HEK293 (cell line): Measurements from ENCODE around the gene KCNJ15.

Source experiments
- CTCF ChIA-PET: fragments of 350-600 bp; formaldehyde crosslinking; extraction: SDS; loops from one replicate; lab custom pipeline; 2021; ENCODE audit warnings: antibody characterized with exemption; lab: Yijun Ruan, JAX
- POLR2A ChIA-PET: fragments of 300-600 bp; formaldehyde crosslinking; extraction: SDS; loops from one replicate; lab custom pipeline; 2020; ENCODE audit warnings: antibody characterized with exemption, inconsistent platforms; lab: Yijun Ruan, JAX
- H3K27ac ChIP-seq: fragments of 200-500 bp; sonication (Bioruptor generic); 2 replicates; pipeline ENCODE4 v1.5.1; 2014; ENCODE audit warnings: low read depth, low read length, control low read depth, inconsistent platforms; ENCODE audit errors: extremely low read depth
- H3K36me3 ChIP-seq, 2 experiments: fragments of 200-500 bp in 1 of 2; sonication (Bioruptor generic) in 1 of 2; 1 replicate in 1 of 2; 2 replicates in 1 of 2; pipeline ENCODE4 v1.5.1; 2014 to 2017; ENCODE audit warnings: inconsistent platforms in 2 of 2, low read length in 2 of 2; ENCODE audit not compliant: control insufficient read depth in 2 of 2, insufficient read depth in 1 of 2
- H3K4me1 ChIP-seq: fragments of 200-500 bp; sonication (Bioruptor generic); 2 replicates; pipeline ENCODE4 v1.5.1; 2014; ENCODE audit warnings: mild to moderate bottlenecking, low read length, inconsistent platforms; ENCODE audit not compliant: control insufficient read depth, insufficient read depth
- H3K4me3 ChIP-seq: 2 replicates; pipeline ENCODE4 v1.5.1; 2011; ENCODE audit warnings: low read depth, mild to moderate bottlenecking, control low read depth, low read length, moderate library complexity
- H3K9me3 ChIP-seq: fragments of 200-500 bp; sonication (Bioruptor generic); 2 replicates; pipeline ENCODE4 v1.5.1; 2014; ENCODE audit warnings: low read depth, low read length, inconsistent platforms; ENCODE audit not compliant: control insufficient read depth, insufficient read depth
- GFI1B ChIP-seq: fragments of 450-650 bp; formaldehyde crosslinking; IDR thresholded peaks from 2 replicates; pipeline ENCODE4 v1.5.1; 2016; ENCODE audit warnings: missing biosample characterization, missing genetic modification characterization
- HOXA7 ChIP-seq: sonication (generic); formaldehyde crosslinking; IDR thresholded peaks from 2 replicates; pipeline ENCODE4 v1.8.1; 2022; ENCODE audit warnings: missing genetic modification reagents, borderline replicate concordance
- KLF16 ChIP-seq: fragments of 450-650 bp; formaldehyde crosslinking; IDR thresholded peaks from 2 replicates; pipeline ENCODE4 v1.5.1; 2017; ENCODE audit warnings: missing biosample characterization, missing genetic modification characterization
- MYNN ChIP-seq: fragments of 450-650 bp; formaldehyde crosslinking; IDR thresholded peaks from 2 replicates; pipeline ENCODE4 v1.5.1; 2016; ENCODE audit warnings: missing biosample characterization, missing genetic modification characterization, borderline replicate concordance
- MZF1 ChIP-seq: fragments of 450-650 bp; formaldehyde crosslinking; IDR thresholded peaks from 2 replicates; pipeline ENCODE4 v1.5.1; 2017; ENCODE audit warnings: missing biosample characterization, missing genetic modification characterization, borderline replicate concordance
- SP2 ChIP-seq: fragments of 450-650 bp; formaldehyde crosslinking; IDR thresholded peaks from 2 replicates; pipeline ENCODE4 v1.5.1; 2016; ENCODE audit warnings: missing biosample characterization, missing genetic modification characterization
- WT1 ChIP-seq: fragments of 450-650 bp; formaldehyde crosslinking; IDR thresholded peaks from 2 replicates; pipeline ENCODE4 v1.5.1; 2016; ENCODE audit warnings: missing biosample characterization, missing genetic modification characterization
- ZBTB48 ChIP-seq: fragments of 450-650 bp; formaldehyde crosslinking; IDR thresholded peaks from 2 replicates; pipeline ENCODE4 v1.5.1; 2016; ENCODE audit warnings: missing biosample characterization, missing genetic modification characterization
- ZFP37 ChIP-seq: fragments of 450-650 bp; formaldehyde crosslinking; IDR thresholded peaks from 2 replicates; pipeline ENCODE4 v1.5.1; 2016; ENCODE audit warnings: missing biosample characterization, missing genetic modification characterization
- ZNF10 ChIP-seq: fragments of 450-650 bp; formaldehyde crosslinking; IDR thresholded peaks from 2 replicates; pipeline ENCODE4 v1.5.1; 2017; ENCODE audit warnings: missing biosample characterization, missing genetic modification characterization
- ZNF133 ChIP-seq: fragments of 450-650 bp; formaldehyde crosslinking; IDR thresholded peaks from 2 replicates; pipeline ENCODE4 v1.5.1; 2016; ENCODE audit warnings: missing biosample characterization, missing genetic modification characterization
- ZNF157 ChIP-seq: fragments of 450-650 bp; formaldehyde crosslinking; IDR thresholded peaks from 2 replicates; pipeline ENCODE4 v1.5.1; 2016; ENCODE audit warnings: missing biosample characterization, missing genetic modification characterization
- ZNF292 ChIP-seq: fragments of 450-650 bp; formaldehyde crosslinking; IDR thresholded peaks from 2 replicates; pipeline ENCODE4 v1.5.1; 2016; ENCODE audit warnings: low read depth, missing biosample characterization, missing genetic modification characterization, borderline replicate concordance
- ZNF366 ChIP-seq: fragments of 450-650 bp; formaldehyde crosslinking; conservative IDR thresholded peaks from 2 replicates; pipeline ENCODE4 v1.5.1; 2016; ENCODE audit warnings: missing biosample characterization, missing genetic modification characterization
- ZNF558 ChIP-seq: fragments of 450-650 bp; formaldehyde crosslinking; IDR thresholded peaks from 2 replicates; pipeline ENCODE4 v1.5.1; 2016; ENCODE audit warnings: missing biosample characterization, missing genetic modification characterization
- ZNF561 ChIP-seq: fragments of 450-650 bp; IDR thresholded peaks from 2 replicates; pipeline ENCODE4 v1.5.1; 2018; ENCODE audit warnings: missing biosample characterization, missing genetic modification characterization, borderline replicate concordance
- ZNF596 ChIP-seq: fragments of 450-650 bp; IDR thresholded peaks from 2 replicates; pipeline ENCODE4 v1.5.0; 2018; ENCODE audit warnings: missing biosample characterization, mild to moderate bottlenecking, missing genetic modification characterization, moderate library complexity
- ZNF610 ChIP-seq: fragments of 450-650 bp; formaldehyde crosslinking; IDR thresholded peaks from 2 replicates; pipeline ENCODE4 v1.5.1; 2016; ENCODE audit warnings: missing biosample characterization, missing genetic modification characterization, borderline replicate concordance
- ZNF664 ChIP-seq: fragments of 450-650 bp; formaldehyde crosslinking; IDR thresholded peaks from 2 replicates; pipeline ENCODE4 v1.5.1; 2016; ENCODE audit warnings: missing biosample characterization, missing genetic modification characterization
- ZNF677 ChIP-seq: fragments of 450-650 bp; IDR thresholded peaks from 2 replicates; pipeline ENCODE4 v1.5.0; 2018; ENCODE audit warnings: missing biosample characterization, mild to moderate bottlenecking, missing genetic modification characterization, moderate library complexity
- ZNF837 ChIP-seq: fragments of 450-650 bp; formaldehyde crosslinking; IDR thresholded peaks from 2 replicates; pipeline ENCODE4 v1.5.1; 2016; ENCODE audit warnings: missing biosample characterization, missing genetic modification characterization
- TF ChIP-seq, protein P1 (sequence below): fragments of 450-650 bp; formaldehyde crosslinking; IDR thresholded peaks from 2 replicates; pipeline ENCODE4 v1.5.1; 2016; ENCODE audit warnings: missing biosample characterization, missing genetic modification characterization
- TF ChIP-seq, protein P2 (sequence below): fragments of 450-650 bp; formaldehyde crosslinking; IDR thresholded peaks from 2 replicates; pipeline ENCODE4 v1.5.1; 2016; ENCODE audit warnings: missing biosample characterization, missing genetic modification characterization
- TF ChIP-seq, protein P3 (sequence below): fragments of 450-650 bp; formaldehyde crosslinking; IDR thresholded peaks from 2 replicates; pipeline ENCODE4 v1.5.1; 2016; ENCODE audit warnings: missing biosample characterization, missing genetic modification characterization
- TF ChIP-seq, protein P4 (sequence below): fragments of 450-650 bp; formaldehyde crosslinking; IDR thresholded peaks from 2 replicates; pipeline ENCODE4 v1.5.1; 2016; ENCODE audit warnings: missing biosample characterization, missing genetic modification characterization

KCNJ15 gene

DNA sequence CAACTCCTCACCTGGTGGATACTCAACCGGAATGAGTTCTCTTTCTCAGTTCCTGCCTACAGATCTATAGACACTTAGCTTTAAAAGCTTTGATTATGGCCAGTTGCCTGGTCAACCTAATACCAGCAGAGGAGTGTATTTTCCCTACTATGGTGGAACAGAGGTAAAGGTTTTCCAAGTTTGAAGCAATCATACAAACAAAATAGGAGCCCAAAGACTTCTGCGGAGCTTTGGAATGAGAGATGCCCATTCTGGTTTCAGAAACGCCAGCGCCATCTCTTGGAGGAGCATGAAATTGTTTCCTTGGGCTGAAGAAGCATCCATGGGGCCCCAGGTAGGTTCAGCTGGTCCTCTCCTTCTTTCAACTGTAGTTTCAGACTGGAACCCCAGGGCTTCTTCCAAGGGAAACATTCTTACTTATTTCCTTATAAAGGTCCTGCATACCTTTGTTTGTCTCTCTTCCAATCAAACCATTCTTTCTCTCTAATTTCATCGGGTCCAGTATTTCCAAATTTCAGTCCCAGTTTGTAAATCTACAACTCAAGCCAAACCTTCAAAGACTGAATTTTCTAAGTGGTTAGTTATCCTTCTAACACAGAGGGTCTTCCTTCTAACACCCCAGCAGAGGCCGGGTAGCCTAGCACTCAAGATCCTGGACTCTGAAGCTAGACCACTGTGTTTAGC lies 95.9 kb downstream of the KCNJ15 start:
- Histone ChIP-seq H3K27ac (peak overlapping the region; percentile 13; the same call in 1 of the 2 replicates), H3K9me3 (no peaks in the 10 kb centered on the region), H3K4me1 (peaks cover 34% of the 10 kb centered on the region), H3K4me3 (no peak overlapping the region), H3K36me3 (no peaks in the 10 kb centered on the region)
- no peak for TF ChIP-seq ZNF10 (tag by site-specific recombination)
- TF ChIP-seq, protein P1, sequence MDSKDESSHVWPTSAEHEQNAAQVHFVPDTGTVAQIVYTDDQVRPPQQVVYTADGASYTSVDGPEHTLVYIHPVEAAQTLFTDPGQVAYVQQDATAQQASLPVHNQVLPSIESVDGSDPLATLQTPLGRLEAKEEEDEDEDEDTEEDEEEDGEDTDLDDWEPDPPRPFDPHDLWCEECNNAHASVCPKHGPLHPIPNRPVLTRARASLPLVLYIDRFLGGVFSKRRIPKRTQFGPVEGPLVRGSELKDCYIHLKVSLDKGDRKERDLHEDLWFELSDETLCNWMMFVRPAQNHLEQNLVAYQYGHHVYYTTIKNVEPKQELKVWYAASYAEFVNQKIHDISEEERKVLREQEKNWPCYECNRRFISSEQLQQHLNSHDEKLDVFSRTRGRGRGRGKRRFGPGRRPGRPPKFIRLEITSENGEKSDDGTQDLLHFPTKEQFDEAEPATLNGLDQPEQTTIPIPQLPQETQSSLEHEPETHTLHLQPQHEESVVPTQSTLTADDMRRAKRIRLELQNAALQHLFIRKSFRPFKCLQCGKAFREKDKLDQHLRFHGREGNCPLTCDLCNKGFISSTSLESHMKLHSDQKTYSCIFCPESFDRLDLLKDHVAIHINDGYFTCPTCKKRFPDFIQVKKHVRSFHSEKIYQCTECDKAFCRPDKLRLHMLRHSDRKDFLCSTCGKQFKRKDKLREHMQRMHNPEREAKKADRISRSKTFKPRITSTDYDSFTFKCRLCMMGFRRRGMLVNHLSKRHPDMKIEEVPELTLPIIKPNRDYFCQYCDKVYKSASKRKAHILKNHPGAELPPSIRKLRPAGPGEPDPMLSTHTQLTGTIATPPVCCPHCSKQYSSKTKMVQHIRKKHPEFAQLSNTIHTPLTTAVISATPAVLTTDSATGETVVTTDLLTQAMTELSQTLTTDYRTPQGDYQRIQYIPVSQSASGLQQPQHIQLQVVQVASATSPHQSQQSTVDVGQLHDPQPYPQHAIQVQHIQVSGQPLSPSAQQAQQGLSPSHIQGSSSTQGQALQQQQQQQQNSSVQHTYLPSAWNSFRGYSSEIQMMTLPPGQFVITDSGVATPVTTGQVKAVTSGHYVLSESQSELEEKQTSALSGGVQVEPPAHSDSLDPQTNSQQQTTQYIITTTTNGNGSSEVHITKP (tag by site-specific recombination): peak; percentile 13; the same call in 1 of the 2 replicates
- peak; percentile 15; the same call in 1 of the 2 replicates for TF ChIP-seq MZF1
- no peak for TF ChIP-seq KLF16 (tag by site-specific recombination)
- TF ChIP-seq ZNF596 (tag by site-specific recombination): no peak
- no peak for TF ChIP-seq SP2 (tag by site-specific recombination)
- TF ChIP-seq, protein P2, sequence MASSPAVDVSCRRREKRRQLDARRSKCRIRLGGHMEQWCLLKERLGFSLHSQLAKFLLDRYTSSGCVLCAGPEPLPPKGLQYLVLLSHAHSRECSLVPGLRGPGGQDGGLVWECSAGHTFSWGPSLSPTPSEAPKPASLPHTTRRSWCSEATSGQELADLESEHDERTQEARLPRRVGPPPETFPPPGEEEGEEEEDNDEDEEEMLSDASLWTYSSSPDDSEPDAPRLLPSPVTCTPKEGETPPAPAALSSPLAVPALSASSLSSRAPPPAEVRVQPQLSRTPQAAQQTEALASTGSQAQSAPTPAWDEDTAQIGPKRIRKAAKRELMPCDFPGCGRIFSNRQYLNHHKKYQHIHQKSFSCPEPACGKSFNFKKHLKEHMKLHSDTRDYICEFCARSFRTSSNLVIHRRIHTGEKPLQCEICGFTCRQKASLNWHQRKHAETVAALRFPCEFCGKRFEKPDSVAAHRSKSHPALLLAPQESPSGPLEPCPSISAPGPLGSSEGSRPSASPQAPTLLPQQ: 0 out of 2 replicates have a peak, but pooled peaks have one; percentile 33
- no peak for TF ChIP-seq ZBTB48 (tag by site-specific recombination)
- TF ChIP-seq, protein P3, sequence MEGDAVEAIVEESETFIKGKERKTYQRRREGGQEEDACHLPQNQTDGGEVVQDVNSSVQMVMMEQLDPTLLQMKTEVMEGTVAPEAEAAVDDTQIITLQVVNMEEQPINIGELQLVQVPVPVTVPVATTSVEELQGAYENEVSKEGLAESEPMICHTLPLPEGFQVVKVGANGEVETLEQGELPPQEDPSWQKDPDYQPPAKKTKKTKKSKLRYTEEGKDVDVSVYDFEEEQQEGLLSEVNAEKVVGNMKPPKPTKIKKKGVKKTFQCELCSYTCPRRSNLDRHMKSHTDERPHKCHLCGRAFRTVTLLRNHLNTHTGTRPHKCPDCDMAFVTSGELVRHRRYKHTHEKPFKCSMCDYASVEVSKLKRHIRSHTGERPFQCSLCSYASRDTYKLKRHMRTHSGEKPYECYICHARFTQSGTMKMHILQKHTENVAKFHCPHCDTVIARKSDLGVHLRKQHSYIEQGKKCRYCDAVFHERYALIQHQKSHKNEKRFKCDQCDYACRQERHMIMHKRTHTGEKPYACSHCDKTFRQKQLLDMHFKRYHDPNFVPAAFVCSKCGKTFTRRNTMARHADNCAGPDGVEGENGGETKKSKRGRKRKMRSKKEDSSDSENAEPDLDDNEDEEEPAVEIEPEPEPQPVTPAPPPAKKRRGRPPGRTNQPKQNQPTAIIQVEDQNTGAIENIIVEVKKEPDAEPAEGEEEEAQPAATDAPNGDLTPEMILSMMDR (tag by site-specific recombination): peak; percentile 68; the same call in 1 of the 2 replicates
- peak; percentile 67; the same call in 1 of the 2 replicates for TF ChIP-seq ZNF561 (tag by site-specific recombination)
- CTCF ChIA-PET: interaction anchor here (0.6 to 13.2 kb wide), 56 partner anchors 9 to 1307 kb away, joined by 3 to 378 read pairs (median 4); no protein-coding TSS in a partner anchor
- POLR2A ChIA-PET: interaction anchor here (1.2 kb wide), 2 partner anchors 62 to 134 kb away, joined by 3 to 4 read pairs; no protein-coding TSS in a partner anchor

DNA sequence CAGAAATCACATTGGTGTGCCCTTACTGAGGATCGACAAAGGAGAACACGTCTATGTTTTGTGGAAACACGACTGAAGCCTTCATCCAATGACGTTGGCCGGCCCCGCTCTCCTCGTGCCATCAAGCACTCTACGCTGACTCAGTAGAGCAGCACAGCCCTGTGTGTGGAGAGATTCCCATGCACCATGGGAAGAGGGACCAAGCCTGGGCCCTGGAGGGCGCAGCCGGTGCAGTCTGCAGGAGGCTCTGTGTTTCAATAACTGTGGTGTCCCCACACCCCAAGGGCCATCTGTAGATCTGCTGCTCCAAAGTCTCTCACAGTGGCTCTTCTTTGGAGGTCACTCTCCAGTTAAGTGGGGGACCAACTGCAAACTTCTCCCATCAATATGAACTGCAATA lies 97.4 kb downstream of the KCNJ15 start:
- Histone ChIP-seq H3K4me1 (peaks cover 28% of the 10 kb centered on the region), H3K27ac (no peak overlapping the region), H3K4me3 (no peak overlapping the region), H3K9me3 (no peaks in the 10 kb centered on the region)
- CTCF ChIA-PET: interaction anchor here (1.0 to 13.2 kb wide), 14 partner anchors 21 to 653 kb away, joined by 3 to 378 read pairs (median 13); no protein-coding TSS in a partner anchor
- no peak for TF ChIP-seq ZNF677
- TF ChIP-seq ZNF558 (tag by site-specific recombination): no peak
- TF ChIP-seq GFI1B (tag by site-specific recombination): no peak
- TF ChIP-seq ZNF157: no peak
- no peak for TF ChIP-seq ZNF664 (tag by site-specific recombination)
- TF ChIP-seq, protein P4, sequence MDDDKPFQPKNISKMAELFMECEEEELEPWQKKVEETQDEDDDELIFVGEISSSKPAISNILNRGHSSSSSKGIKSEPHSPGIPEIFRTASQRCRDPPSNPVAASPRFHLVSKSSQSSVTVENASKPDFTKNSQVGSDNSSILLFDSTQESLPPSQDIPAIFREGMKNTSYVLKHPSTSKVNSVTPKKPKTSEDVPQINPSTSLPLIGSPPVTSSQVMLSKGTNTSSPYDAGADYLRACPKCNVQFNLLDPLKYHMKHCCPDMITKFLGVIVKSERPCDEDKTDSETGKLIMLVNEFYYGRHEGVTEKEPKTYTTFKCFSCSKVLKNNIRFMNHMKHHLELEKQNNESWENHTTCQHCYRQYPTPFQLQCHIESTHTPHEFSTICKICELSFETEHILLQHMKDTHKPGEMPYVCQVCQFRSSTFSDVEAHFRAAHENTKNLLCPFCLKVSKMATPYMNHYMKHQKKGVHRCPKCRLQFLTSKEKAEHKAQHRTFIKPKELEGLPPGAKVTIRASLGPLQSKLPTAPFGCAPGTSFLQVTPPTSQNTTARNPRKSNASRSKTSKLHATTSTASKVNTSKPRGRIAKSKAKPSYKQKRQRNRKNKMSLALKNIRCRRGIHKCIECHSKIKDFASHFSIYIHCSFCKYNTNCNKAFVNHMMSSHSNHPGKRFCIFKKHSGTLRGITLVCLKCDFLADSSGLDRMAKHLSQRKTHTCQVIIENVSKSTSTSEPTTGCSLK (tag by site-specific recombination): no peak
- TF ChIP-seq WT1 (tag by site-specific recombination): no peak
- TF ChIP-seq ZNF837 (tag by site-specific recombination): no peak
- TF ChIP-seq ZNF610 (tag by site-specific recombination): no peak
- TF ChIP-seq MYNN (tag by site-specific recombination): no peak
- no peak for TF ChIP-seq HOXA7
- no peak for TF ChIP-seq ZNF292 (tag by site-specific recombination)
- TF ChIP-seq ZFP37: no peak
- no peak for TF ChIP-seq ZNF133 (tag by site-specific recombination)
- no peak for TF ChIP-seq ZNF366
- TF ChIP-seq, all 188 proteins: peak for 0
- POLR2A ChIA-PET: no interaction called here
- H3K36me3 ChIP-seq: no peaks in the 10 kb centered on the region
